Heart left ventricle (tissue), 13 donors: Measurements from ENCODE around the gene TP53RK.

Experiments
- CTCF ChIP-seq, 12 donors: fragments of 200-600 bp; sonication (generic) in 4 of 12; IDR thresholded peaks; one replicate each; pipeline versions ENCODE4 v1.5.0 to v1.8.0; 2018 to 2022; ENCODE audit warnings: antibody characterized with exemption in 12 of 12, mild to moderate bottlenecking in 5 of 12
- POLR2A ChIP-seq, 2 donors: fragments of 450-650 bp; IDR thresholded peaks; one replicate each; pipeline ENCODE4 v1.6.1; 2017; ENCODE audit warnings: antibody characterized with exemption in 2 of 2, mild to moderate bottlenecking in 2 of 2, moderate library complexity in 2 of 2
- donor health status: ischemic (EF 13 %, LVEDD 7.1; RV severe dilation, severe dysfunction).
- donor health status: DM: no; HTN: yes; CAD: no.
- donor health status: DM: no; HTN: no; CAD: no.
- donor health status: ischemic (EF 25% LVEDD 6.9; RV normal size, moderate dysfunction).
- donor health status: ischemic (EF 25% LVEDD 5.7; RV mildly dilated, moderate dysfunction).
- donor health status: ischemic (EF 35%, LVEDD 5.7; RV mildly dilated, moderate dysfunction).
- donor health status: nonischemic (EF 11% LVEDD 7.7; RV severe dilation, severe dysfunction).
- donor health status: DM: yes; HTN: yes; CAD: no.
- donor health status: PGD.
- donor health status: ischemic (EF 29% LVEDD 5.4; RV normal size, mild dysfunction).
- donor health status: nonischemic (EF 23%, LVEDD 6.1; RV moderate dilation, normal function).

- TF ChIP-seq CTCF (IDR thresholded peaks at IDR 0.05) (no peak), POLR2A (IDR thresholded peaks at IDR 0.05) (no peak)
Observed at GRCh38 chr20:46678516-46678915, 10.7 kb downstream of the TP53RK start.
